ENCODE measurements around the gene PRKAG2. TPM values are rescaled to one million over a fixed set of nuclear protein-coding genes. Genes with fewer than 3 reads are reported as not detected.
A peak's percentile ranks its signal among the peaks of the same experiment; 100 is the strongest.

The PRKAG2 gene
- total and polyA plus RNA-seq, 2 of the 8 experiments (the other 6 are each of a cell fraction or from before 2014, with no cell fraction given) = 7.5 to 18.1 TPM

DNA sequence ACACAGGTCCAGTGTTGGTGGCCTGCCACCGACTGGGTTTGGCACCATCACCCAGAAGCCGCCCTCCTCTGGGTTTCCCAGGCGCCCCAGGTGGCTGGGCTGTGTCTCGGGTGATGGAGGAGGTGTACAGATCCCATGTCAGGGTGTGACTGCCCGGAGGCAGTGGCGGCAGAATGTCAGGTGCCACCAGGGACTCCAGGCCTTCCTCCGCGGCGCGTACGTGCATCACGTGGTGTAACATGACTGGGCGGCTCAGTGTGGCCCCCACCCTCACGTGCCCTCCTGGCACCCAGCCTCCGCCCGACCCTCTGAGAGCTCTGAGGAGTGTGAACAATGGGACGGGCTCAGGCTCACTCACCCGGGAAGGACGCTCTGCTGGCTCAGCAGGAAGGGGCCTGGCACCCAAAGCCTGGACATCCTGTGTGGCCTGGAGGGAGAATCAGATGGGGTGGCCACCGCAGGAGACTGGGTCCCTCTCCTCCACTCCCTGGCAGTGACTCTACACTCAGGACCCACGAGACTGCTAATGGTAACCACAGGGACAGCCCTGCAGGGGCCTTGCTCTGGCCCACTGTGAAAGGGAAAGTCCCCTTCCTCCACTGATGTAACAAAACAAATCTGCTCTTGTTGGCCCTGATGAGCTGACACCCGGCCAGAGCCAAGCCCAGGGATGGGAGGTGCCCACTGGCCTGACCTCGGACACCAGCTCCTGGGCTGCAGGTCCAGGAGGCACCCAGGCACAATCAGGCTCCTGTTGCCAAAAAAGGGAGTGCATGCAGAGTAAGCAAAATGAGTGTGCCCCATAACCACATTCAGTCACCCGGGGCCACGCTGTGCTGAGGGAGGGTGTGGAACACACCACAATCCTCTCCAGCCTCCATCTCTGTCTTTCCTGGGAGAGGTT is 164.8 kb downstream of the PRKAG2 start:
- Histone ChIP-seq H2AK5ac (ENCODE audit: low read depth, low read length) (no peak overlapping the region), H2BK5ac (ENCODE audit: low read depth, low read length) (no peak overlapping the region), H3K27ac (ENCODE audit: low read depth, low read length) (no peak overlapping the region), H3K79me1 (ENCODE audit: low read depth, low read length) (no peaks in the 10 kb centered on the region), H3K4me1 (replicated peaks in 1 of 4; ENCODE audit: control insufficient read depth in 3 of 4, insufficient read depth in 4 of 4, low read length in 3 of 4) (no peaks in the 10 kb centered on the region), H3K4ac (replicated peaks; ENCODE audit: insufficient read length, low read depth, low read length) (no peak overlapping the region), H3K9me3 (ENCODE audit: insufficient read depth in 2 of 2, low read depth in 1 of 2, low read length in 1 of 2) (no peaks in the 10 kb centered on the region), H3K23me2 (ENCODE audit: low read depth, low read length) (no peaks in the 10 kb centered on the region; the same call in 1 of the 2 replicates), H2BK12ac (ENCODE audit: low read depth, low read length) (no peak overlapping the region), H3K79me2 (ENCODE audit: control insufficient read depth in 1 of 2, insufficient read depth in 2 of 2, low read length in 2 of 2) (peaks cover 0 to 3% of the 10 kb centered on the region in 2 experiments; a peak in 1 of 4 replicates), H3K56ac (replicated peaks; ENCODE audit: insufficient read length, low read depth, low read length) (no peak overlapping the region), H3K36me3 (ENCODE audit: control insufficient read depth in 2 of 4, insufficient read depth in 4 of 4, low read length in 3 of 4) (no peaks in the 10 kb centered on the region; a peak in 1 of 8 replicates), H4K5ac (ENCODE audit: insufficient read length, low read depth, low read length) (no peak overlapping the region), H2BK120ac (replicated peaks; ENCODE audit: low read depth, low read length) (no peak overlapping the region), H4K91ac (replicated peaks; ENCODE audit: insufficient read length, low read length) (no peak overlapping the region), H3K9ac (replicated peaks in 1 of 4; ENCODE audit: extremely low read depth in 1 of 4, low read depth in 3 of 4, low read length in 3 of 4) (no peak overlapping the region), H3K18ac (ENCODE audit: extremely low read depth, low read length) (no peak overlapping the region), H3K4me3 (ENCODE audit: extremely low read depth in 1 of 4, insufficient read depth in 2 of 4, low read depth in 3 of 4, low read length in 4 of 4) (no peak overlapping the region), H2AFZ (ENCODE audit: low read length) (no peak overlapping the region), H4K20me1 (replicated peaks in 1 of 2; ENCODE audit: control insufficient read depth in 1 of 2, insufficient read depth in 2 of 2, low read length in 2 of 2) (peaks cover 0 to 4% of the 10 kb centered on the region in 2 experiments), H4K8ac (ENCODE audit: extremely low read depth, insufficient read depth, low read length) (peak overlapping the region; percentile 17; the same call in 1 of the 2 replicates), H3K14ac (ENCODE audit: insufficient read length) (no peak overlapping the region), H3K27me3 (replicated peaks in 1 of 4; ENCODE audit: control insufficient read depth in 3 of 4, extremely low read depth in 1 of 4, insufficient read depth in 3 of 4, low read length in 3 of 4) (no peaks in the 10 kb centered on the region; a peak in 2 of 7 replicates), H3K23ac (ENCODE audit: insufficient read length) (no peak overlapping the region), H2BK15ac (ENCODE audit: low read length) (no peak overlapping the region), H3K4me2 (ENCODE audit: insufficient read depth in 1 of 2, low read depth in 2 of 2, low read length in 2 of 2) (no peak overlapping the region), H2BK20ac (ENCODE audit: low read length) (no peak overlapping the region)
- TF ChIP-seq, protein P1, sequence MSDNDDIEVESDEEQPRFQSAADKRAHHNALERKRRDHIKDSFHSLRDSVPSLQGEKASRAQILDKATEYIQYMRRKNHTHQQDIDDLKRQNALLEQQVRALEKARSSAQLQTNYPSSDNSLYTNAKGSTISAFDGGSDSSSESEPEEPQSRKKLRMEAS (IDR thresholded peaks at IDR 0.05) = no peak
- ChIA-PET CTCF (ENCODE audit: partially characterized antibody) (interaction anchor here (0.6 to 1.4 kb wide), 5 partner anchors 47 to 344 kb away, joined by 3 to 5 read pairs (median 3); no protein-coding TSS in a partner anchor), POLR2A (ENCODE audit: partially characterized antibody) (no interaction called here)
- DNase-seq (ENCODE audit: low read depth in 1 of 2, low spot score in 2 of 2) (no peak), FAIRE-seq (no peak)
- WGBS, 2 experiments (ENCODE audit: extremely low coverage in 1 of 2, insufficient coverage in 1 of 2, insufficient read length in 1 of 2, insufficient replicate concordance in 2 of 2, low coverage in 1 of 2, low lambda C conversion rate in 2 of 2, missing lambda C conversion rate in 1 of 2) = 87% methylated on average over 25 of the region's 25 CpGs; no CpG with 5 or more reads in 1 of the 2 experiments

Data from H1 (cell line).